GM18508 (cell line): Measurements from ENCODE around the gene TMCC3.

Experiments used
- ATAC-seq: cut with Tn5 transposase; IDR thresholded peaks from one replicate; pipeline ENCODE4 v1.9.1; 2021; ENCODE audit warnings: moderate number of reproducible peaks; ENCODE audit not compliant: insufficient read depth, unreplicated experiment

Gene TMCC3

GRCh38 chr12:94674051-94674451 is 23.7 kb upstream of the TMCC3 start:
- ATAC-seq: no peak

- no peak for ATAC-seq
Observed at GRCh38 chr12:94673496-94673895, 23.1 kb upstream of the TMCC3 start.

- ATAC-seq: no peak
Observed at GRCh38 chr12:94671917-94672316, 21.6 kb upstream of the TMCC3 start.

- ATAC-seq: no peak
Observed at GRCh38 chr12:94670898-94671297, 20.5 kb upstream of the TMCC3 start.

- ATAC-seq: no peak
Observed at GRCh38 chr12:94670075-94670474, 19.7 kb upstream of the TMCC3 start.

- no peak for ATAC-seq
Observed at GRCh38 chr12:94667031-94667540, 16.7 kb upstream of the TMCC3 start.

GRCh38 chr12:94666158-94666557 is 15.8 kb upstream of the TMCC3 start:
- no peak for ATAC-seq

GRCh38 chr12:94663702-94664101 is 13.3 kb upstream of the TMCC3 start:
- no peak for ATAC-seq

GRCh38 chr12:94663071-94663470 is 12.7 kb upstream of the TMCC3 start:
- ATAC-seq: no peak

- no peak for ATAC-seq
Observed at GRCh38 chr12:94660436-94660835, 10.1 kb upstream of the TMCC3 start.

- no peak for ATAC-seq
Observed at GRCh38 chr12:94659346-94659930, 9.1 kb upstream of the TMCC3 start.

- ATAC-seq: no peak
Observed at GRCh38 chr12:94658931-94659330, 8.6 kb upstream of the TMCC3 start.

GRCh38 chr12:94656556-94656955 is 6.2 kb upstream of the TMCC3 start:
- ATAC-seq: no peak

GRCh38 chr12:94649349-94650142 is 811 bp downstream of the TMCC3 start:
- ATAC-seq: no peak

GRCh38 chr12:94648578-94648977 is 1.8 kb downstream of the TMCC3 start:
- no peak for ATAC-seq

- ATAC-seq: no peak
Observed at GRCh38 chr12:94644141-94644979, 6.0 kb downstream of the TMCC3 start.

GRCh38 chr12:94643606-94644005 is 6.8 kb downstream of the TMCC3 start:
- ATAC-seq: no peak

- no peak for ATAC-seq
Observed at GRCh38 chr12:94641283-94641682, 9.1 kb downstream of the TMCC3 start.

GRCh38 chr12:94640134-94640928 is 10.0 kb downstream of the TMCC3 start:
- ATAC-seq: peak; percentile 76

GRCh38 chr12:94638521-94638920 is 11.8 kb downstream of the TMCC3 start:
- no peak for ATAC-seq
